Activated CD4-positive, alpha-beta T cell treated with anti-CD3 and anti-CD28 coated beads, Interleukin-2, amount 10 ng/mL, durations not matched to agents 7 days and 5 days (primary cell): ENCODE results near the gene TMEM120B. TPM values are rescaled to one million over a fixed set of nuclear protein-coding genes. Genes with fewer than 3 reads are reported as not detected.

Source experiments
- CTCF ChIA-PET: fragments of 350-600 bp; sonication (Branson Sonifier 250); formaldehyde crosslinking; loops from one replicate; lab custom pipeline; 2021; ENCODE audit warnings: antibody characterized with exemption; lab: Charles Lee
- POLR2A ChIA-PET: fragments of 350-600 bp; sonication (Branson Sonifier 250); formaldehyde crosslinking; loops from one replicate; lab custom pipeline; 2021; ENCODE audit warnings: antibody characterized with exemption; lab: Charles Lee
- DNase-seq: peaks from one replicate; pipeline ENCODE4 v3.0.0-alpha.2; 2020
- H3K27ac Mint-ChIP-seq: one replicate; pipeline ENCODE4 v1.8.0; 2021; ENCODE audit warnings: mild to moderate bottlenecking, moderate library complexity, mixed read lengths
- H3K27me3 Mint-ChIP-seq: one replicate; pipeline ENCODE4 v1.8.0; 2021; ENCODE audit warnings: mixed read lengths
- H3K36me3 Mint-ChIP-seq: one replicate; pipeline ENCODE4 v1.8.0; 2021; ENCODE audit warnings: low read depth, mixed read lengths
- H3K4me1 Mint-ChIP-seq: one replicate; pipeline ENCODE4 v1.8.0; 2021; ENCODE audit warnings: mixed read lengths
- H3K4me3 Mint-ChIP-seq: one replicate; pipeline ENCODE4 v1.8.0; 2021; ENCODE audit warnings: mild to moderate bottlenecking, moderate library complexity, mixed read lengths
- H3K9me3 Mint-ChIP-seq: one replicate; pipeline ENCODE4 v1.8.0; 2021; ENCODE audit warnings: mixed read lengths
- total RNA-seq, 2 experiments: library from RNA; stranded (reverse); gene quantifications; one replicate each; pipeline ENCODE4 v1.2.3, GENCODE V29; 2021

TMEM120B gene
- total RNA-seq, 2 experiments from 2014 or later: 5.8 to 6.0 TPM

DNA sequence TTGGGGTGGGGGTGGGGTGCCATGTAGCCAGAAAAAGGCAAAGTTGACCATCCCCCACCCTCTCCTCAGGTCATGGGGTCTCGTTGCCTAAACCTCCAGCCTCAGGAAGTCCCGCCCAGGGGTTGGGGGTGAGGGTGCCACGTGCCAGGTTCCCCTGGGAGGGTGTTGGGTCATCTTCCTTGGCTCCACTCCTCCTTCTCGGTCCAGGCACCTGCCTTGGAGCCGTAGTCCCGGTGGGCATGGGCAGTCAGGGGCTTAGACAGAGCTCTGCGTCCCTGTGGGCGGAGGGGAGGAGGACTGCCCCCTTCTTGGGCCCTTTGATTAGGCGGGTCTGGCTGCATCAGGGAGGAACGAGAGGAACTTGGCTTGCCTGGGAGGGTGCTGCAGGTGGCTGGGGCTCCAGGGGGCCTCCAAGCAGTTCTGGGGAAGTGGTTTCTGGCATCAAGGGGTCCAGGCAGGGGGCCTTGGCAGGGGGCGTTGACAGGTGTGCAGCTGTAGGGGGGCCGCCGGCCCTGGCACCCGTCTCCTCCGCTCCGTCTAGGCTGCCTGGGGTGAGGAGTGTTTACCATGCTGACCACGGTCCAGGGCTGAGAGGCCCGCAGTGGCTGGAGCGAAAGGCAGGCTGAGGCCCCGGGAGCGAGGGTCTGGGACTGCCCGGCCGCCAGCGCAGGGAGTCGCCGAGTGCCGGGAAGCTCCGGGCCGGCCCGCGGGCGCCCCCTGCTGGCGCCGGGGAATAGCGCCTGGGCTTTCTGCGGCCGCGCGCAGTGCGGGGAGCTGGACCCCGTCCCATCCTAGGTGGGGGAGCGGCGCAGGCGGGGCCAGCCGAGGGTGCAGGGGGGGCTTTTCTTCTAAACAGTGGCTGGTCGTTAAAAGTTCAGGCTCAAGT lies 99.1 kb downstream of the TMEM120B start:
- DNase-seq: peak; percentile 60
- ChIA-PET POLR2A (interaction anchor here (1.0 to 2.1 kb wide), 3 partner anchors 10 to 30 kb away, joined by 5 to 11 read pairs (median 10); partner anchors contain the start of gene RHOF), CTCF (interaction anchor here (0.5 to 28.3 kb wide), 28 partner anchors 13 to 872 kb away, joined by 3 to 1058 read pairs (median 3); partner anchors contain the start of genes KDM2B, PSMD9, RHOF and TMEM120B)
- Mint-ChIP-seq H3K4me1 (peaks cover 57% of the 10 kb centered on the region), H3K27ac (peak overlapping the region; percentile 78), H3K4me3 (peak overlapping the region; percentile 78), H3K36me3 (peaks cover 45% of the 10 kb centered on the region), H3K9me3 (no peaks in the 10 kb centered on the region), H3K27me3 (no peaks in the 10 kb centered on the region)

DNA sequence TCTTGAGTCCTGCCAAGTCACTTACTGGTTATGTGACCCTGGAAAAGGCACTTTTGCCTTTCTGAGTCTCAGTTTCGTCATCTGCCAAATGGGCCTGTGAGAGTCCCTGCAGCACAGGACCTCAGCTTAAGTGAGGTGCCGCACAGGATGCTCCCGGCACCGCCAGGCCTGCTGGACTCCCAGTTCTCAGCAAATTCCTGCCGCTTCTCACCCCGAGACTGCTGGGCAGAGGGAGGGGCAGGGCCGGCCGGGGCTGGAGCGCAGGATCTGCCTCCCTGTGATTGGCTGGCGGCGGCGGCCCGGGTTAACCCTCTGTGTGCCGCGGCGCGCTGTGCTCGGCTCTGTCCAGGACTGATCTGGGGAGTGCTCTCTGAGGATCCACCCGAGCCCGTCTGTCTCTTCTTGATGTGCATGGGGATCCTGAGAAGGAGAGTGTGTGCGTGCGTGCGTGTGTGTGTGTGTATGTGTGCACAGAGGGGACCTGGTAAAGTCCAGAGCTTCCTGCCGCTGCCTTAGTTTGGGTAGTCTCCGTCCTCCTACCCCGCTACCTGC lies 99.8 kb downstream of the TMEM120B start:
- H3K4me3 Mint-ChIP-seq: peak overlapping the region; percentile 78
- no peaks in the 10 kb centered on the region for H3K9me3 Mint-ChIP-seq
- peak overlapping the region; percentile 78 for H3K27ac Mint-ChIP-seq
- no peaks in the 10 kb centered on the region for H3K27me3 Mint-ChIP-seq
- POLR2A ChIA-PET: interaction anchor here (1.5 to 2.1 kb wide), 2 partner anchors 10 to 17 kb away, joined by 10 to 11 read pairs; partner anchors contain the start of gene RHOF
- peaks cover 52% of the 10 kb centered on the region for H3K4me1 Mint-ChIP-seq
- DNase-seq: peak; percentile 42
- peaks cover 44% of the 10 kb centered on the region for H3K36me3 Mint-ChIP-seq
- CTCF ChIA-PET: interaction anchor here (0.5 to 28.3 kb wide), 21 partner anchors 12 to 286 kb away, joined by 3 to 1058 read pairs (median 4); partner anchors contain the start of genes KDM2B, PSMD9, RHOF and TMEM120B

DNA sequence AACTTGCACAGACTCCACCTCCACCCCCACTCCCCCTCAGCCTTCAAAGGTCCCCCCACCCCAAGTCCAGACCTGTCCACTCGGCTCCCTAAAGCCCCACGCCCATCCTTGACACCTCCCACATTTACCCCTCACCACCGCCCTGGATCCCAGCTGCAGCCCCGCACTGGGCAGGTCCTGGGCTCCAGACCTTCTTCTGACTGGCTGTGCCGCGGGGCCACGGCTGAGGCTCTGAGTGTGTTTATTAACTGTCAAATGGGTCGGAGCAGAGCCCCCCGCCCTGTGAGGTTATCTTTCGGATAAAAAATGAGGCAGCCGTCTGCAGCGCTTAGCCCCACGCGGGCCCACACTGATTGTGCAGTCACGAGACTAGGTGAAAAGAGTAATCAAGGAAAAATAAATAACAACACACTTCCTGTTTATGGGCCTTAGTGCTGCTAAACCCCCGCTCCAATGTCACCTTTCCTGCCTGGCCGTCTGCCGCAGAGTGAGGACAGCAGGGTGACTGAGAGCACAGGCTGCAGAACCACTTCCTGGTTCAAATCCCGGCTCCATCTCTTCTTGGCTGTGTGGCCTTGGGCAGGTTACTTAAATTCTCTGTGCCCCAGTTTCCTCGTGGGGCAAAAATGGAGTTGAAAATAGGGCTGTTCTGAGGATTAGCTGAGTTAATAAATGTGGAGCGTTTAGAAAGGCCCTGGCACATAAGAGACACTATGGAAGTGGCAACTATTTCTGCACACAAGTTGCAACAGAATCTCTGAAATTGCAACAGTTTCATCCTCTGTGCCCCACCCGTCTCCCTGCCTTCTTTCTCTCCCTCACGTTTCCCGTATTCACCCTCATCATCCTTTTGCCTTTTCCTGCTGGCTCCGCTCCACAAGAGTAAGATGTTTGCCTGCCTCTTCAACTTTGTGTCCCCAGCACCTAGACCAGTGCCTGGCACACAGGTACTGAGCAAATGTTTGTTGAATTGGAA lies 100.7 kb downstream of the TMEM120B start:
- H3K4me3 Mint-ChIP-seq: peak overlapping the region; percentile 78

DNA sequence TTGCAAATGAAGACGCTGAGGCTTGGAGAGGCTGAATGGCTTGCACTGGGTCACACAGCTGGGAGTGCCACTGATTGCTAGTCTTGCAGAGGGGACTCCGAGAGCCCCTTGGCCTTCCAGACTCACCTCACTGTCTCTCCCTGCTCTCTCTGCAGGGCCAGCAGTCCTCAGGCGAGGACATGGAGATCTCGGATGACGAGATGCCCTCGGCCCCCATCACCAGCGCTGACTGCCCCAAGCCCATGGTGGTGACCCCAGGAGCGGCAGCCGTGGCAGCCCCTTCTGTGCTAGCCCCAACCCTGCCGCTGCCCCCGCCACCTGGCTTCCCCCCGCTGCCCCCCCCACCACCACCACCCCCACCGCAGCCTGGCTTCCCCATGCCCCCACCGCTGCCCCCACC lies 101.4 kb downstream of the TMEM120B start:
- POLR2A ChIA-PET: no interaction called here
- no peaks in the 10 kb centered on the region for H3K27me3 Mint-ChIP-seq
- CTCF ChIA-PET: interaction anchor here (3.7 to 28.3 kb wide), 2 partner anchors 31 to 75 kb away, joined by 19 to 1058 read pairs; partner anchors contain the start of genes PSMD9 and RHOF
- H3K4me1 Mint-ChIP-seq: peaks cover 44% of the 10 kb centered on the region
- H3K4me3 Mint-ChIP-seq: no peak overlapping the region
- H3K9me3 Mint-ChIP-seq: no peaks in the 10 kb centered on the region
- DNase-seq: no peak
- H3K36me3 Mint-ChIP-seq: peaks cover 45% of the 10 kb centered on the region
- no peak overlapping the region for H3K27ac Mint-ChIP-seq

More for the DNA sequence above, 100.7 kb downstream of the TMEM120B start:
- Mint-ChIP-seq H3K27me3 (no peaks in the 10 kb centered on the region), H3K36me3 (peaks cover 49% of the 10 kb centered on the region), H3K4me1 (peaks cover 48% of the 10 kb centered on the region), H3K9me3 (no peaks in the 10 kb centered on the region), H3K27ac (peak overlapping the region; percentile 85)
- ChIA-PET POLR2A (interaction anchor here (2.1 kb wide), 1 partner anchor 11 kb away, joined by 10 read pairs; no protein-coding TSS in a partner anchor), CTCF (interaction anchor here (0.9 to 28.3 kb wide), 5 partner anchors 25 to 88 kb away, joined by 3 to 1058 read pairs (median 19); partner anchors contain the start of genes PSMD9 and RHOF)
- DNase-seq: peak; percentile 45

DNA sequence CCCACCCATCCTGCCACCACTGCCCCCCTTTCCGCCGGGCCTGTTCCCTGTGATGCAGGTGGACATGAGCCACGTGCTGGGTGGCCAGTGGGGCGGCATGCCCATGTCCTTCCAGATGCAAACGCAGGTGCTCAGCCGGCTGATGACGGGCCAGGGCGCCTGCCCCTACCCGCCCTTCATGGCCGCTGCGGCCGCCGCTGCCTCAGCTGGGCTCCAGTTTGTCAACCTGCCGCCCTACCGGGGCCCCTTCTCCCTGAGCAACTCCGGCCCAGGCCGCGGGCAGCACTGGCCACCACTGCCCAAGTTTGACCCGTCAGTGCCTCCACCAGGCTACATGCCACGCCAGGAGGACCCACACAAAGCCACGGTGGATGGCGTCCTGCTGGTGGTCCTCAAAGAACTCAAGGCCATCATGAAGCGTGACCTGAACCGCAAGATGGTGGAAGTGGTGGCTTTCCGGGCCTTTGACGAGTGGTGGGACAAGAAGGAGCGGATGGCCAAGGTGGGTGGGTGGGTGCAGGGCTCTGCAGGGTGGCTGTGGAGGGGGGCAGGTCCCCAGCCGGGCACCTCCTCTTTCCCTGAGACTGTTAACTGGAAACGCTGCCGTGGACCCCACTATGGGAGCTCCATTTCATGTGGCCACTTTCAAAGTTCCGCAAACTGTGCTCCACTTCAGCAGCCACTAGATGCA lies 102.0 kb downstream of the TMEM120B start:
- Mint-ChIP-seq H3K36me3 (peaks cover 43% of the 10 kb centered on the region), H3K27me3 (no peaks in the 10 kb centered on the region), H3K4me1 (peaks cover 37% of the 10 kb centered on the region), H3K27ac (no peak overlapping the region), H3K4me3 (no peak overlapping the region), H3K9me3 (no peaks in the 10 kb centered on the region)
- CTCF ChIA-PET: interaction anchor here (1.0 kb wide), 1 partner anchor 20 kb away, joined by 7 read pairs; the partner anchor contains the start of gene RHOF
- DNase-seq: no peak
- POLR2A ChIA-PET: interaction anchor here (0.6 kb wide), 1 partner anchor 27 kb away, joined by 3 read pairs; no protein-coding TSS in a partner anchor

DNA sequence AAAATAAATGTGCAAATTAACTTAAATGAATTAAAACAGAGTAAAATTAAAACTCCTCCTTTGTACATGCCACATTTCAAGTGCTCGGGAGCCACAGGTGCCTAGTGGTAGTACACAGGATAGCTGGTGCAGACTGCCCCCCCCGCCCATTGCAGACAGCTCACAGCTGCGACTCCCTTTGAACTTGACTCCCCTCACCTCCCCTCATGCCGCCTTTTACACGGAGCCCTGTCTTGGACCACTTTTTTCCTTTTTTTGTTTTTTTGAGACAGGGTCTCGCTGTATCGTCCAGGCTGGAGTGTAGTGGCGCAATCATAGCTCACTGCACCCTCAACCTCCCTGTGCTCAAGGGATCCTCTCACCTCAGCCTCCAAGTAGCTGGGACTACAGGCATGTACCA lies 102.7 kb downstream of the TMEM120B start:
- DNase-seq: no peak
- H3K36me3 Mint-ChIP-seq: peaks cover 41% of the 10 kb centered on the region
- H3K27me3 Mint-ChIP-seq: no peaks in the 10 kb centered on the region
- POLR2A ChIA-PET: no interaction called here
- H3K27ac Mint-ChIP-seq: peak overlapping the region; percentile 19
- CTCF ChIA-PET: interaction anchor here (0.6 to 1.7 kb wide), 3 partner anchors 9 to 21 kb away, joined by 4 to 7 read pairs (median 5); partner anchors contain the start of gene RHOF
- no peak overlapping the region for H3K4me3 Mint-ChIP-seq
- peaks cover 33% of the 10 kb centered on the region for H3K4me1 Mint-ChIP-seq
- no peaks in the 10 kb centered on the region for H3K9me3 Mint-ChIP-seq

DNA sequence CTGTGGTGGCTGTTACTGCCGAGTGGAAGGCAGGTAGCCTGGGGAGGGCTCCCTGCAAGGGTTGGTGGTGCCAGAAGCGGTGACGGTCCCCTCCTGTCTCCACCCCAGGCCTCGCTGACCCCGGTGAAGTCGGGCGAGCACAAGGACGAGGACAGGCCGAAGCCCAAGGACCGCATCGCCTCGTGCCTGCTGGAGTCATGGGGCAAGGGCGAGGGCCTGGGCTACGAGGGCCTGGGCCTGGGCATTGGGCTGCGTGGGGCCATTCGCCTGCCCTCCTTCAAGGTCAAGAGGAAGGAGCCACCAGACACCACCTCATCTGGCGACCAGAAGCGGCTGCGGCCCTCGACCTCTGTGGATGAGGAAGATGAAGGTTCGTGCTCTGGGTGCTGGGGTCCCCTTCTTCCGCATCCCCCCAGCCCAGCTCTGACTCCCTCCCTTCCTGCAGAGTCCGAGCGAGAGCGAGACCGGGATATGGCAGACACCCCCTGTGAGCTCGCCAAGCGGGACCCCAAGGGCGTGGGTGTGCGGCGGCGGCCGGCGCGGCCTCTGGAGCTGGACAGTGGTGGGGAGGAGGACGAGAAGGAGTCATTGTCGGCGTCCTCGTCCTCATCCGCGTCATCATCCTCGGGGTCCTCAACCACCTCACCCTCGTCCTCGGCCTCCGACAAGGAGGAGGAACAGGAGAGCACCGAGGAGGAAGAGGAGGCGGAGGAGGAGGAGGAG lies 104.5 kb downstream of the TMEM120B start:
- Mint-ChIP-seq H3K27me3 (no peaks in the 10 kb centered on the region), H3K9me3 (no peaks in the 10 kb centered on the region), H3K4me3 (no peak overlapping the region), H3K36me3 (peaks cover 48% of the 10 kb centered on the region), H3K4me1 (peaks cover 20% of the 10 kb centered on the region), H3K27ac (no peak overlapping the region)
- DNase-seq: no peak
- ChIA-PET POLR2A (no interaction called here), CTCF (interaction anchor here (0.7 to 1.9 kb wide), 5 partner anchors 9 to 70 kb away, joined by 3 to 10 read pairs (median 5); partner anchors contain the start of gene RHOF)

DNA sequence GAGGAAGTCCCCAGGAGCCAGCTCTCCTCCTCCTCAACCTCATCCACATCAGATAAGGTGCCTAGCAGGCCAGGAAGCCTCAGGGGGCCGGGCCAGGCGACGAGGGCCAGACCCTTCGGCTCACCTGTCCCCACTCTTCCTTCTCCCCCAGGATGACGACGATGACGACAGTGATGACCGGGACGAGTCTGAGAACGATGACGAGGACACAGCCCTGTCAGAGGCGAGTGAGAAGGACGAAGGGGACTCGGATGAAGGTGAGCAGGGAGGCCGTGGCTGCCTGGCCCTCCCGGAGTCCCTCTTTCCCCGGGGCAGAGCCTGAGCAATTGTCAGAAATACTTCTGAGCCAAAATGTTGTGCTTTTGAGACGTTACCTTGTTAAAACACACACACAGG lies 105.1 kb downstream of the TMEM120B start:
- Mint-ChIP-seq H3K4me1 (peaks cover 15% of the 10 kb centered on the region), H3K27me3 (no peaks in the 10 kb centered on the region), H3K9me3 (no peaks in the 10 kb centered on the region), H3K36me3 (peaks cover 48% of the 10 kb centered on the region), H3K4me3 (no peak overlapping the region), H3K27ac (no peak overlapping the region)
- DNase-seq: no peak
- POLR2A ChIA-PET: no interaction called here
- CTCF ChIA-PET: interaction anchor here (0.7 to 5.5 kb wide), 4 partner anchors 11 to 69 kb away, joined by 3 to 24 read pairs (median 6); partner anchors contain the start of gene RHOF

DNA sequence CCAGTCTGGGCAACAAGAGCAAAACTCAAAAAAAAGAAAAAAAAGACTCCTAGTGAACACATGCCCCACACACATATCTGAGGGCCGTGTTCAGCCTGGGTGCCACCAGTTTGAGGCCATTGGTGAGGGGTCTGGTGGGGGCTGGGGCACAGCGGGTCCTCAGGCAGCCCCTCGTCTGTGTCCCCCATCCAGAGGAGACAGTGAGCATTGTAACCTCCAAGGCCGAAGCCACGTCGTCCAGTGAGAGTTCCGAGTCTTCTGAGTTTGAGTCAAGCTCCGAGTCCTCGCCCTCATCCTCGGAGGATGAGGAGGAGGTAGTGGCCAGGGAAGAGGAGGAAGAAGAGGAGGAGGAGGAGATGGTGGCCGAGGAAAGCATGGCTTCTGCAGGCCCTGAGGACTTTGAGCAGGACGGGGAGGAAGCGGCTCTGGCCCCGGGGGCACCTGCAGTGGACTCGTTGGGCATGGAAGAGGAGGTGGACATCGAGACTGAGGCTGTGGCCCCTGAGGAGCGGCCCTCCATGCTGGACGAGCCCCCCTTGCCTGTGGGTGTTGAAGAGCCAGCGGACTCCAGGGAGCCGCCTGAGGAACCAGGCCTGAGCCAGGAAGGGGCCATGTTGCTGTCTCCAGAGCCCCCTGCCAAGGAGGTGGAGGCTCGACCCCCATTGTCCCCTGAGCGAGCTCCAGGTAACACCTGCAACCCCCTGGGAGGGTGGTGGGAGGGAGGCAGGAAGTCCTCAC lies 106.8 kb downstream of the TMEM120B start:
- H3K36me3 Mint-ChIP-seq: peaks cover 46% of the 10 kb centered on the region
- POLR2A ChIA-PET: no interaction called here
- peaks cover 3% of the 10 kb centered on the region for H3K4me1 Mint-ChIP-seq
- H3K4me3 Mint-ChIP-seq: no peak overlapping the region
- no peaks in the 10 kb centered on the region for H3K9me3 Mint-ChIP-seq
- DNase-seq: no peak
- CTCF ChIA-PET: interaction anchor here (0.6 to 5.5 kb wide), 2 partner anchors 24 to 392 kb away, joined by 4 to 24 read pairs; partner anchors contain the start of gene RHOF
- no peaks in the 10 kb centered on the region for H3K27me3 Mint-ChIP-seq
- H3K27ac Mint-ChIP-seq: peak overlapping the region; percentile 9

DNA sequence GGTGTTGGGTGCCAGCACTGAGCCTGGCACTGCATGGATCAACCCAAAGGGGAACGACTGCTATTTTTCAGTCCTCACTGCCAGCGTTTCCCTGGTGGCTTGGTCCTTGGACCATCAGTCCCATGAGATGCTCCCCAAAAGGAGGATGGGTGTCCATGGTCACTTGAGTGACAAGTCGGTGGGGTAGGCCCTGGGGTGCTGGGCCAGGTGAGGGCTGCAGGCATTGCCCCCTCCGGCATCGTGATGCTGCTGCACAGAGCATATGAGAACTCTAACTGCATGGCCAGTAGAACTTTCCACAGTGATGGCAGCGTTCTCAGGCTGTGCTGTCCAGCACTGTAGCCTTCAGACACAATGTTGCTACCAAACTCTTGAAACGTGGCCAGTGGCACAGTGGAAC lies 107.5 kb downstream of the TMEM120B start:
- ChIA-PET CTCF (interaction anchor here (0.6 to 5.5 kb wide), 3 partner anchors 16 to 391 kb away, joined by 3 to 24 read pairs (median 4); partner anchors contain the start of gene RHOF), POLR2A (no interaction called here)
- H3K27me3 Mint-ChIP-seq: no peaks in the 10 kb centered on the region
- no peak overlapping the region for H3K4me3 Mint-ChIP-seq
- H3K27ac Mint-ChIP-seq: no peak overlapping the region
- H3K9me3 Mint-ChIP-seq: no peaks in the 10 kb centered on the region
- DNase-seq: no peak
- peaks cover 3% of the 10 kb centered on the region for H3K4me1 Mint-ChIP-seq
- H3K36me3 Mint-ChIP-seq: peaks cover 47% of the 10 kb centered on the region
